Suprapubic skin (tissue), 4 donors: ENCODE results near the gene GAB1.

Source experiments
- CTCF ChIP-seq, 2 donors: fragments of 200-600 bp in 1 of 2; fragments of 450-650 bp in 1 of 2; sonication (generic) in 1 of 2; IDR thresholded peaks; one replicate each; pipeline ENCODE4 v1.5.1; 2016 to 2019; ENCODE audit warnings: antibody characterized with exemption in 2 of 2, mild to moderate bottlenecking in 1 of 2, moderate library complexity in 1 of 2
- POLR2A ChIP-seq, 2 donors: fragments of 450-650 bp; IDR thresholded peaks; one replicate each; pipeline ENCODE4 v1.6.1; 2017; ENCODE audit warnings: antibody characterized with exemption in 2 of 2, mild to moderate bottlenecking in 2 of 2, moderate library complexity in 2 of 2
- POLR2AphosphoS5 ChIP-seq, 3 donors: sonication (generic); formaldehyde crosslinking; IDR thresholded peaks; one replicate each; pipeline ENCODE4 v1.6.1; 2017; ENCODE audit warnings: antibody characterized with exemption in 3 of 3

- no peak for TF ChIP-seq POLR2A (IDR thresholded peaks at IDR 0.05)
- TF ChIP-seq CTCF (IDR thresholded peaks at IDR 0.05), result no peak
- no peak for TF ChIP-seq POLR2AphosphoS5 (IDR thresholded peaks at IDR 0.05)
Observed at GRCh38 chr4:143420227-143420626, 83.6 kb downstream of the GAB1 start.
